Hepatocyte (in vitro differentiated cells): ENCODE results near the gene IGFBPL1.

Experiments used
- EZH2 ChIP-seq: fragments of 200-600 bp; sonication (generic); IDR thresholded peaks from 2 replicates; pipeline ENCODE4 v1.6.1; 2016; ENCODE audit warnings: antibody characterized with exemption, mild to moderate bottlenecking, borderline replicate concordance
- EZH2phosphoT487 ChIP-seq: fragments of 200-600 bp; sonication (generic); IDR thresholded peaks from one replicate; pipeline ENCODE4 v1.6.1; 2018; ENCODE audit warnings: antibody characterized with exemption, mild to moderate bottlenecking, low read depth, moderate library complexity; ENCODE audit not compliant: unreplicated experiment, severe bottlenecking
- TF ChIP-seq, protein P1 (sequence below): fragments of 200-600 bp; sonication (generic); IDR thresholded peaks from 2 replicates; pipeline ENCODE4 v1.5.1; 2016; ENCODE audit warnings: antibody characterized with exemption, mild to moderate bottlenecking; ENCODE audit not compliant: poor library complexity

DNA sequence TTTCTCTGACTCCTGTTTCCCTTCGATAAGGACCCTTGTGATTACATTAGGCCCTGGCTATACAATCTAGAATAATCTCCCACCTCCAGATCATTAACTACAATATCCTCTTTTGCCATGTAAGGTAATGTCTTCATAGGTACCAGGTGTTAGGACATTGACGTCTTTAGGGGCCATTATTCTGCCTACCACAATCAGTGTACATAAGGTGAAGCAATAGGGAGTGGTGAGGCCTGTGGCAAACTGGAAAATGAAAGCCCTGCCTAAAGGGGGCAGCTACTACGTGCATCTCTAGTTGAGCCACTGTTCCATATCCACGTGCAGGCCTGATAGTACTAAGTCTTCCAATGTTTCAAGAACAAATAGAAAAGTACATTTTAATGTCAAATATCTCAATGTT is 36.5 kb downstream of the IGFBPL1 start:
- TF ChIP-seq, protein P1, sequence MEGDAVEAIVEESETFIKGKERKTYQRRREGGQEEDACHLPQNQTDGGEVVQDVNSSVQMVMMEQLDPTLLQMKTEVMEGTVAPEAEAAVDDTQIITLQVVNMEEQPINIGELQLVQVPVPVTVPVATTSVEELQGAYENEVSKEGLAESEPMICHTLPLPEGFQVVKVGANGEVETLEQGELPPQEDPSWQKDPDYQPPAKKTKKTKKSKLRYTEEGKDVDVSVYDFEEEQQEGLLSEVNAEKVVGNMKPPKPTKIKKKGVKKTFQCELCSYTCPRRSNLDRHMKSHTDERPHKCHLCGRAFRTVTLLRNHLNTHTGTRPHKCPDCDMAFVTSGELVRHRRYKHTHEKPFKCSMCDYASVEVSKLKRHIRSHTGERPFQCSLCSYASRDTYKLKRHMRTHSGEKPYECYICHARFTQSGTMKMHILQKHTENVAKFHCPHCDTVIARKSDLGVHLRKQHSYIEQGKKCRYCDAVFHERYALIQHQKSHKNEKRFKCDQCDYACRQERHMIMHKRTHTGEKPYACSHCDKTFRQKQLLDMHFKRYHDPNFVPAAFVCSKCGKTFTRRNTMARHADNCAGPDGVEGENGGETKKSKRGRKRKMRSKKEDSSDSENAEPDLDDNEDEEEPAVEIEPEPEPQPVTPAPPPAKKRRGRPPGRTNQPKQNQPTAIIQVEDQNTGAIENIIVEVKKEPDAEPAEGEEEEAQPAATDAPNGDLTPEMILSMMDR, result no peak
- TF ChIP-seq EZH2 (no peak), EZH2phosphoT487 (no peak)
